ENCODE data around the gene RTRAF. TPM values are rescaled to one million over a fixed set of nuclear protein-coding genes. Genes with fewer than 3 reads are reported as not detected.

RTRAF gene
- total and polyA plus RNA-seq, 4 donors: 84.1 to 167 (median 134) TPM

DNA sequence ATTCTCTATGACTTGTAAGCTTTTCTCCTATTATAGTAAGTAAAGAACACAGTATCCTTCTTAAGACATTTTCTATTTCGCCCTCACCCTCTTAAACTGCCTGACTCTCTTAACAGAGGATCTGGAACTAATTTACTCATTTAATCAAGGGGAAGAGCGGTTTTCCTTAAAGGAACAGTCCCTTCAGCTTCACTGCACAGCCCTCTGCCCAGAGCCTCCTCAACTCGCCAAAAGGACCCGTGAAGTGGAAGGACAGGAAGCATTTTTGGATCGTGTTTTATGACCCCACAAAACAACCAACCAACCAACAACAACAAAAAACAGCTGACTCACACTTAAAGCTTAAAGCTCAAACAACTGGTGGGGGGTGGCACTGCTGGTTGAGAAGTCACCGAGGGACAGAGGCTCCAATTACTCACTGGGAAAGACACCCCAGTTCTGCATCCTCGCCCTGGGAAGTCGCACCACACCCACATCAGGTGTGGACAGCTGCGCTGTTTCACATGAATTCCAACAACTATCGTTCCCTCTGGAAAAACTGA lies 43.8 kb downstream of the RTRAF start:
- H3K36me3 ChIP-seq (ENCODE audit: control insufficient read depth in 4 of 4, insufficient read depth in 4 of 4, low read length in 4 of 4): peaks cover 0 to 43% (median 9%) of the 10 kb centered on the region in 4 donors
- DNase-seq (no peak), ATAC-seq (ENCODE audit: insufficient read depth, low FRiP score) (no peak)
- H3K27me3 ChIP-seq (ENCODE audit: control insufficient read depth in 3 of 3, insufficient read depth in 3 of 3, low read length in 2 of 3): no peaks in the 10 kb centered on the region
- peaks cover 0 to 19% (median 2%) of the 10 kb centered on the region in 5 donors for H3K4me1 ChIP-seq (ENCODE audit: control insufficient read depth in 5 of 5, insufficient read depth in 5 of 5, low read length in 5 of 5)
- peak overlapping the region; percentile 14 to 83 for H3K27ac ChIP-seq (ENCODE audit: low read depth in 1 of 2, low read length in 1 of 2)
- H3K9me3 ChIP-seq (ENCODE audit: control insufficient read depth in 4 of 4, insufficient read depth in 3 of 4, low read length in 3 of 4): no peaks in the 10 kb centered on the region
- WGBS, 2 donors: 63 to 65% methylated on average over 10 of the region's 10 CpGs
- no peak overlapping the region for H3K4me3 ChIP-seq
- TF ChIP-seq, protein P1, sequence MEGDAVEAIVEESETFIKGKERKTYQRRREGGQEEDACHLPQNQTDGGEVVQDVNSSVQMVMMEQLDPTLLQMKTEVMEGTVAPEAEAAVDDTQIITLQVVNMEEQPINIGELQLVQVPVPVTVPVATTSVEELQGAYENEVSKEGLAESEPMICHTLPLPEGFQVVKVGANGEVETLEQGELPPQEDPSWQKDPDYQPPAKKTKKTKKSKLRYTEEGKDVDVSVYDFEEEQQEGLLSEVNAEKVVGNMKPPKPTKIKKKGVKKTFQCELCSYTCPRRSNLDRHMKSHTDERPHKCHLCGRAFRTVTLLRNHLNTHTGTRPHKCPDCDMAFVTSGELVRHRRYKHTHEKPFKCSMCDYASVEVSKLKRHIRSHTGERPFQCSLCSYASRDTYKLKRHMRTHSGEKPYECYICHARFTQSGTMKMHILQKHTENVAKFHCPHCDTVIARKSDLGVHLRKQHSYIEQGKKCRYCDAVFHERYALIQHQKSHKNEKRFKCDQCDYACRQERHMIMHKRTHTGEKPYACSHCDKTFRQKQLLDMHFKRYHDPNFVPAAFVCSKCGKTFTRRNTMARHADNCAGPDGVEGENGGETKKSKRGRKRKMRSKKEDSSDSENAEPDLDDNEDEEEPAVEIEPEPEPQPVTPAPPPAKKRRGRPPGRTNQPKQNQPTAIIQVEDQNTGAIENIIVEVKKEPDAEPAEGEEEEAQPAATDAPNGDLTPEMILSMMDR (IDR thresholded peaks at IDR 0.05; ENCODE audit: control extremely low read depth, extremely low read depth): no peak
- H3K9ac ChIP-seq (ENCODE audit: insufficient read depth in 1 of 2, low read length in 2 of 2): no peak overlapping the region

DNA sequence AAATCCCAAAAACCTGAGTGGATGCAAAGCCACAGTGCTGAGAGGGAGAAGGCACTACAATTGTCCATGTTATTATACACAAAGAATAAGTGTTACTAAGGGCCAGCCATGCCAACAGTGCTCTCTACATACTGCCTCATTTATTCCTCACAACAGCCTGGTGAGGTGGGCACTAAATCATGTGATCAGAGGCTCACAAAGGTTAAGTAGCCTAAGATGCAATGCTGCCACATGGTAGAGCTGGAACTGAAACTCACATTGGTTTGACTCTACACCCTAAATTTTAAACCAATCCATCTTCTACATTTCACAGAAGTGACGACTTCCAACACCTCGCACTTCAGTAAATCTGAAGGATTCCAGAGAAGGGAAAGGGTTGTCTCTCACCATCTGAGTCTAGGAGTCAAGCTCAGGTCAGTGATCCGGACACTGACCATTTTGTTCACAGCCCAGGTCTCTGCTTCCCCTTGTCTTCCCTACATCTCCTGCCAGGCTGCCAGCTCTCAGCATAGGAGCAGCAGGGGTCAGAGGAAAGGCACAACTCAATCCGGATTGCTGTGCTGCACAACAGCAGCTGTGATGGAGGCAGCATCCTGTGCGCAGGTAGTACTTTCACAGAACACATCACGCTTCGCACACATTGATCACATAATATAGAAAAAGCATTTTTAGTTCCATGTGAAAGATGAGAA lies 49.9 kb downstream of the RTRAF start:
- TF ChIP-seq, protein P1 (IDR thresholded peaks at IDR 0.05; ENCODE audit: control extremely low read depth, extremely low read depth): no peak
- ATAC-seq (ENCODE audit: insufficient read depth, low FRiP score): no peak
- WGBS, 2 donors: 77 to 97% methylated on average over 7 of the region's 7 CpGs
- no peak overlapping the region for H3K4me3 ChIP-seq
- peaks cover 0 to 15% (median 4%) of the 10 kb centered on the region in 5 donors for H3K4me1 ChIP-seq (ENCODE audit: control insufficient read depth in 5 of 5, insufficient read depth in 5 of 5, low read length in 5 of 5)
- H3K27me3 ChIP-seq (ENCODE audit: control insufficient read depth in 3 of 3, insufficient read depth in 3 of 3, low read length in 2 of 3): no peaks in the 10 kb centered on the region
- H3K9ac ChIP-seq (ENCODE audit: insufficient read depth in 1 of 2, low read length in 2 of 2): no peak overlapping the region
- no peaks in the 10 kb centered on the region for H3K9me3 ChIP-seq (ENCODE audit: control insufficient read depth in 4 of 4, insufficient read depth in 3 of 4, low read length in 3 of 4)
- H3K36me3 ChIP-seq (ENCODE audit: control insufficient read depth in 4 of 4, insufficient read depth in 4 of 4, low read length in 4 of 4): peaks cover 2 to 57% (median 30%) of the 10 kb centered on the region in 4 donors
- no peak for DNase-seq
- no peak overlapping the region for H3K27ac ChIP-seq (ENCODE audit: low read depth in 1 of 2, low read length in 1 of 2)

DNA sequence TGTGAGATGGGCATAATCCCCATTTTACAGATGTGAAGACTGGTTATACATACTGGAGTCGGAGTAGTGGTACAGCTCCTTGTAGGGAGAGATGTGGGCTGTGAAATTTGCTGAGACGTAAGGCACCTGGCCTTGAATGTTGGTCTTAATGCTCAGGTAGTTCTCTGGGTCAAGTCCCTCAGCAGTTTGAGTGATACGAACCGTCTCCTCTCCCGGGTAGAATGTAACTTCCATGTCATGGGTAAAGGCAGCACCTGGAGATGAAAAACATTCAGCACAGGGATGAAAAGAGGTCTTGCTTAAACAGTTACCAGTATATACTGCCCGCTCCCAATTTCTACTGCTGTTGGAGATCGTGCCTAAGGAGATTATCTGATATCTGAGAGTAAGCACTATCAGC lies 51.3 kb downstream of the RTRAF start:
- Histone ChIP-seq H3K27ac (ENCODE audit: low read depth in 1 of 2, low read length in 1 of 2) (no peak overlapping the region), H3K27me3 (ENCODE audit: control insufficient read depth in 3 of 3, insufficient read depth in 3 of 3, low read length in 2 of 3) (no peaks in the 10 kb centered on the region), H3K36me3 (ENCODE audit: control insufficient read depth in 4 of 4, insufficient read depth in 4 of 4, low read length in 4 of 4) (peaks cover 2 to 50% (median 30%) of the 10 kb centered on the region in 4 donors), H3K9ac (ENCODE audit: insufficient read depth in 1 of 2, low read length in 2 of 2) (no peak overlapping the region), H3K4me3 (no peak overlapping the region), H3K4me1 (ENCODE audit: control insufficient read depth in 5 of 5, insufficient read depth in 5 of 5, low read length in 5 of 5) (peaks cover 0 to 20% (median 11%) of the 10 kb centered on the region in 5 donors), H3K9me3 (ENCODE audit: control insufficient read depth in 4 of 4, insufficient read depth in 3 of 4, low read length in 3 of 4) (no peaks in the 10 kb centered on the region)
- ATAC-seq (ENCODE audit: insufficient read depth, low FRiP score) (no peak), DNase-seq (no peak)
- TF ChIP-seq, protein P1 (IDR thresholded peaks at IDR 0.05; ENCODE audit: control extremely low read depth, extremely low read depth): no peak
- 94% methylated on average over 7 of the region's 7 CpGs for WGBS, 2 donors
